IMR-90 (cell line): ENCODE results near the gene CARD18. TPM values are rescaled to one million over a fixed set of nuclear protein-coding genes. Genes with fewer than 3 reads are reported as not detected.
A peak's percentile ranks its signal among the peaks of the same experiment; 100 is the strongest.

Experiments
- ATAC-seq: fragments of 200-7000 bp; cut with Tn5 transposase; 2 replicates; pipeline ENCODE4 v1.9.1; 2020; ENCODE audit warnings: low read depth, mild to moderate bottlenecking, moderate library complexity
- BruUV-seq: library from RNA; stranded (reverse); fragments of 400-500 nt; replicated peaks from 2 replicates; lab custom pipeline; 2021; lab: Mats Ljungman, UMichigan
- CTCF ChIA-PET: fragments of 300-600 bp; formaldehyde crosslinking; extraction: SDS; loops from one replicate; lab custom pipeline; 2021; ENCODE audit warnings: antibody characterized with exemption; lab: Yijun Ruan, JAX
- POLR2A ChIA-PET: fragments of 300-600 bp; sonication (Branson Sonifier 250); formaldehyde crosslinking; loops from one replicate; lab custom pipeline; 2022; ENCODE audit warnings: antibody characterized with exemption; ENCODE audit not compliant: unreplicated experiment; lab: Charles Lee
- DNase-seq: peaks from one replicate; pipeline ENCODE4 v3.0.0; 2013
- H2AFZ ChIP-seq: replicated peaks from 2 replicates; pipeline ENCODE3; 2013; ENCODE audit warnings: low read length, mild to moderate bottlenecking; ENCODE audit not compliant: poor library complexity
- H2AK5ac ChIP-seq: 2 replicates; pipeline ENCODE4 v1.6.1; 2013; ENCODE audit warnings: low read depth, low read length, inconsistent platforms
- H2AK9ac ChIP-seq: replicated peaks from 2 replicates; pipeline ENCODE3; 2013; ENCODE audit warnings: mild to moderate bottlenecking, low read depth, low read length, moderate library complexity; ENCODE audit not compliant: poor library complexity
- H2BK120ac ChIP-seq: 2 replicates; pipeline ENCODE4 v1.6.1; 2013; ENCODE audit warnings: low read depth, low read length, inconsistent platforms
- H2BK15ac ChIP-seq: 3 replicates; pipeline ENCODE4 v1.6.1; 2013; ENCODE audit warnings: low read depth, low read length, inconsistent platforms
- H2BK20ac ChIP-seq: 2 replicates; pipeline ENCODE4 v1.6.1; 2013; ENCODE audit warnings: low read depth, mild to moderate bottlenecking, inconsistent platforms, low read length, moderate library complexity
- H2BK5ac ChIP-seq: 2 replicates; pipeline ENCODE4 v1.6.1; 2013; ENCODE audit warnings: mild to moderate bottlenecking, low read depth, low read length, inconsistent platforms; ENCODE audit not compliant: poor library complexity, severe bottlenecking
- H3K14ac ChIP-seq: replicated peaks from 2 replicates; pipeline ENCODE4 v1.6.1; 2013; ENCODE audit warnings: low read depth, low read length, inconsistent platforms
- H3K18ac ChIP-seq: 2 replicates; pipeline ENCODE4 v1.6.1; 2013; ENCODE audit warnings: low read depth, low read length, control low read depth
- H3K23ac ChIP-seq: 2 replicates; pipeline ENCODE4 v1.6.1; 2013; ENCODE audit warnings: low read depth, low read length, inconsistent platforms
- H3K27ac ChIP-seq: 2 replicates; pipeline ENCODE4 v1.5.1; 2013; ENCODE audit warnings: mild to moderate bottlenecking, control low read depth, low read length; ENCODE audit not compliant: insufficient read depth
- H3K27me3 ChIP-seq: 2 replicates; pipeline ENCODE4 v1.6.1; 2013; ENCODE audit warnings: low read length; ENCODE audit not compliant: control insufficient read depth, insufficient read depth
- H3K36me3 ChIP-seq: 2 replicates; pipeline ENCODE4 v1.6.1; 2013; ENCODE audit warnings: low read length, mixed read lengths; ENCODE audit not compliant: control insufficient read depth, insufficient read depth
- H3K4ac ChIP-seq: 2 replicates; pipeline ENCODE4 v1.6.1; 2013; ENCODE audit warnings: low read depth, low read length, inconsistent platforms
- H3K4me1 ChIP-seq: 2 replicates; pipeline ENCODE4 v1.6.1; 2013; ENCODE audit warnings: low read length, mixed read lengths; ENCODE audit not compliant: control insufficient read depth, insufficient read depth
- H3K4me2 ChIP-seq: 2 replicates; pipeline ENCODE4 v1.6.1; 2013; ENCODE audit warnings: low read depth, mild to moderate bottlenecking, control low read depth, low read length, moderate library complexity
- H3K4me3 ChIP-seq: 2 replicates; pipeline ENCODE4 v1.5.1; 2013; ENCODE audit warnings: low read depth, mild to moderate bottlenecking, control low read depth, low read length, moderate library complexity; ENCODE audit not compliant: insufficient read depth
- H3K56ac ChIP-seq: 2 replicates; pipeline ENCODE4 v1.6.1; 2013; ENCODE audit warnings: low read length, inconsistent platforms; ENCODE audit not compliant: insufficient read depth; ENCODE audit errors: extremely low read depth
- H3K79me1 ChIP-seq, 2 experiments: 2 replicates each; pipeline ENCODE4 v1.6.1; 2013; ENCODE audit warnings: low read length in 2 of 2, inconsistent platforms in 1 of 2, low read depth in 1 of 2
- H3K9ac ChIP-seq: 2 replicates; pipeline ENCODE4 v1.6.1; 2013; ENCODE audit warnings: low read depth, low read length, control low read depth
- H3K9me1 ChIP-seq: 2 replicates; pipeline ENCODE4 v1.6.1; 2013; ENCODE audit warnings: low read length, inconsistent platforms; ENCODE audit not compliant: insufficient read depth
- H3K9me3 ChIP-seq: 2 replicates; pipeline ENCODE4 v1.6.1; 2013; ENCODE audit warnings: low read length; ENCODE audit not compliant: control insufficient read depth, insufficient read depth
- H4K20me1 ChIP-seq: 2 replicates; pipeline ENCODE4 v1.6.1; 2013; ENCODE audit warnings: low read length, inconsistent platforms; ENCODE audit not compliant: insufficient read depth
- H4K5ac ChIP-seq: 2 replicates; pipeline ENCODE4 v1.6.1; 2013; ENCODE audit warnings: mild to moderate bottlenecking, low read depth, low read length, control low read depth
- H4K8ac ChIP-seq, 2 experiments: 2 replicates each; pipeline ENCODE4 v1.6.1; 2013; ENCODE audit warnings: low read depth in 2 of 2, low read length in 2 of 2, control low read depth in 1 of 2, inconsistent platforms in 1 of 2
- H4K91ac ChIP-seq: 2 replicates; pipeline ENCODE4 v1.6.1; 2013; ENCODE audit warnings: low read depth, low read length, inconsistent platforms; ENCODE audit not compliant: insufficient read depth
- BHLHE40 ChIP-seq: fragments of 150-350 bp; IDR thresholded peaks from 2 replicates; pipeline ENCODE4 v1.6.1; 2016; ENCODE audit warnings: mild to moderate bottlenecking, low read depth, low read length
- CEBPB ChIP-seq: IDR thresholded peaks from 2 replicates; pipeline ENCODE4 v1.6.1; 2012; ENCODE audit warnings: low read depth, low read length, improper control_type of control experiment
- MAFK ChIP-seq: IDR thresholded peaks from 2 replicates; pipeline ENCODE4 v1.6.1; 2012; ENCODE audit warnings: low read depth, low read length, improper control_type of control experiment
- MXI1 ChIP-seq: IDR thresholded peaks from 2 replicates; pipeline ENCODE4 v1.6.1; 2012; ENCODE audit warnings: low read depth, mild to moderate bottlenecking, low read length, moderate library complexity, borderline replicate concordance
- NFE2L2 ChIP-seq: fragments of 150-350 bp; IDR thresholded peaks from 2 replicates; pipeline ENCODE4 v1.6.1; 2016; ENCODE audit warnings: low read depth, mild to moderate bottlenecking, low read length
- POLR2A ChIP-seq: IDR thresholded peaks from 2 replicates; pipeline ENCODE4 v1.6.1; 2012; ENCODE audit warnings: mild to moderate bottlenecking, low read depth, low read length
- RAD21 ChIP-seq: IDR thresholded peaks from 2 replicates; pipeline ENCODE4 v1.6.1; 2012; ENCODE audit warnings: low read length, improper control_type of control experiment
- RCOR1 ChIP-seq: IDR thresholded peaks from 2 replicates; pipeline ENCODE4 v1.6.1; 2012; ENCODE audit warnings: mild to moderate bottlenecking, low read length, improper control_type of control experiment; ENCODE audit not compliant: insufficient replicate concordance
- RFX5 ChIP-seq: IDR thresholded peaks from 2 replicates; pipeline ENCODE4 v1.8.0; 2012; ENCODE audit warnings: low read depth, mild to moderate bottlenecking, low read length, moderate library complexity
- WGBS, 2 experiments: methylation state at CpG; one replicate each; pipeline versions ENCODE4 v1.1.5 to v1.1.7; 2013; ENCODE audit warnings: missing lambda C conversion rate in 2 of 2; ENCODE audit not compliant: insufficient read length in 1 of 2; ENCODE audit errors: extremely low coverage in 2 of 2; 5-methylcytosine and 5-hydroxymethylcytosine counted together
- dilution Hi-C: fragments of 300-500 bp; cut with HindIII; formaldehyde crosslinking; loops from one replicate; pipeline ENCODE4 v1.14.3; 2018; ENCODE audit warnings: low sequenced_read_pairs; ENCODE audit not compliant: unreplicated experiment
- in situ Hi-C: fragments of 300-500 bp; cut with MboI; formaldehyde crosslinking; loops from 3 replicates; pipeline ENCODE4 v1.14.3; 2019; ENCODE audit warnings: low sequenced_read_pairs, inconsistent platforms, mixed read lengths
- intact Hi-C: fragments of 100-400 bp; cut with micrococcal nuclease; formaldehyde crosslinking; loops from 2 replicates; pipeline ENCODE4 v1.10.0; 2022
- polyA plus RNA-seq, 3 experiments: library from polyadenylated mRNA; depleted of rRNA; stranded (reverse); fragments of >200 nt; gene quantifications; 2 replicates each; pipeline ENCODE4 v1.2.3, GENCODE V29; 2012; ENCODE audit warnings: low replicate concordance in 1 of 3
- total RNA-seq: library from RNA; depleted of rRNA; stranded (reverse); fragments of >200 nt; gene quantifications from 2 replicates; pipeline ENCODE4 v1.2.3, GENCODE V29; 2012
- TF ChIP-seq, protein P1 (sequence below): fragments of 150-350 bp; IDR thresholded peaks from 2 replicates; pipeline ENCODE4 v1.6.1; 2017; ENCODE audit warnings: mild to moderate bottlenecking, antibody characterized with exemption, low read length, low read depth
- TF ChIP-seq, protein P2 (sequence below): conservative IDR thresholded peaks from 2 replicates; pipeline ENCODE4 v1.5.1; 2012; ENCODE audit warnings: mild to moderate bottlenecking, low read depth, low read length, improper control_type of control experiment

CARD18 gene
- total and polyA plus RNA-seq, 2 of the 4 experiments (the other 2 are of a cell fraction) = not detected

DNA sequence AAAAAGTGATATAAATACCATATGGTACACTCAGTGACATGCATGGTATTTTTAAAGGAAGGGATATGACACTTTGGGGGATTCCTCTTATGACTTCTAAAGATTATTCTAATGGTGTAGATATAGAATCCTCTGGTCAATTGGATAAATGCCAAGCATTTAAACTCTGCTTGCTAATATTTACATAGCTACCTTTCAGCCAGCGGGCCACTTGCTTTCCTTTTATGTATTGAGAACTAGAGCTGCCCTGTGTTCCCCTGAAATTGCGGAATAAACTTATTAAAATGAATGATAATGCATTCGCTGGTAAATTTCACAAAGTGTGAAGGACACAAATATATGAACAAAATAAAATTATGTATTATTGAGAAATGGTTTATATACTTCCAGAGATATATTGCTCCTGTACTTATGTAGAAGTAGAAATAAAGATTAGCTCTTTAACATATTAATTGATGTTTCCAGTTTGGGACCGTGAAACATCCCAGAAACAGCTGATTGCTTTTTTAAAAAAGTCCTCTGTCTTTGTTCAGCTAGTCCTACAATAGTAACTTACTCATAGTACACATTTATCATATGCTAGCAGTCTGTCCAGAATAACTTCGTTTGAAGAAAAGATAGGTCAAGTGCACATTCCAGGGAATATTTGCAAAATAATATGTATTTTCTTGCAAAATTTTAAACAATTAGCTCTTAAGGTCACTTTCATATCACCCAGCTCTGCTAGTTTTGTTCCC lies 40.1 kb upstream of the CARD18 start:
- Histone ChIP-seq H3K9ac (no peak overlapping the region), H3K4me3 (no peak overlapping the region), H2BK5ac (no peak overlapping the region), H3K9me3 (no peaks in the 10 kb centered on the region), H2BK20ac (no peak overlapping the region), H2AK5ac (no peak overlapping the region), H4K5ac (no peak overlapping the region), H4K91ac (no peak overlapping the region), H3K27me3 (no peaks in the 10 kb centered on the region), H3K14ac (no peak overlapping the region), H3K23ac (no peak overlapping the region), H3K4me1 (peaks cover 5% of the 10 kb centered on the region), H3K18ac (no peak overlapping the region), H3K36me3 (no peaks in the 10 kb centered on the region), H2BK15ac (no peak overlapping the region), H3K4ac (no peak overlapping the region), H3K27ac (no peak overlapping the region), H4K20me1 (no peaks in the 10 kb centered on the region), H3K79me1 (no peaks in the 10 kb centered on the region), H3K56ac (no peak overlapping the region), H2AFZ (no peak overlapping the region), H2BK120ac (0 out of 2 replicates have a peak overlapping the region, but pooled peaks have one; percentile 32), H3K9me1 (peaks cover 4% of the 10 kb centered on the region; the same call in 1 of the 2 replicates), H3K4me2 (no peak overlapping the region), H2AK9ac (no peak overlapping the region), H4K8ac (no peak overlapping the region)
- dilution Hi-C loops = no loop called here
- DNase-seq (no peak), ATAC-seq (no peak)
- POLR2A ChIA-PET = no interaction called here
- intact Hi-C loops = loop anchor here (5.0 kb wide), 1 partner anchor 132 kb away; the partner anchor contains the start of gene CARD16
- CTCF ChIA-PET = no interaction called here
- TF ChIP-seq NFE2L2 (no peak), POLR2A (no peak), MXI1 (no peak), BHLHE40 (no peak), CEBPB (no peak), RCOR1 (no peak), MAFK (no peak), RFX5 (no peak), RAD21 (no peak)
- TF ChIP-seq, protein P1, sequence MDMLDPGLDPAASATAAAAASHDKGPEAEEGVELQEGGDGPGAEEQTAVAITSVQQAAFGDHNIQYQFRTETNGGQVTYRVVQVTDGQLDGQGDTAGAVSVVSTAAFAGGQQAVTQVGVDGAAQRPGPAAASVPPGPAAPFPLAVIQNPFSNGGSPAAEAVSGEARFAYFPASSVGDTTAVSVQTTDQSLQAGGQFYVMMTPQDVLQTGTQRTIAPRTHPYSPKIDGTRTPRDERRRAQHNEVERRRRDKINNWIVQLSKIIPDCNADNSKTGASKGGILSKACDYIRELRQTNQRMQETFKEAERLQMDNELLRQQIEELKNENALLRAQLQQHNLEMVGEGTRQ = no peak
- TF ChIP-seq, protein P2, sequence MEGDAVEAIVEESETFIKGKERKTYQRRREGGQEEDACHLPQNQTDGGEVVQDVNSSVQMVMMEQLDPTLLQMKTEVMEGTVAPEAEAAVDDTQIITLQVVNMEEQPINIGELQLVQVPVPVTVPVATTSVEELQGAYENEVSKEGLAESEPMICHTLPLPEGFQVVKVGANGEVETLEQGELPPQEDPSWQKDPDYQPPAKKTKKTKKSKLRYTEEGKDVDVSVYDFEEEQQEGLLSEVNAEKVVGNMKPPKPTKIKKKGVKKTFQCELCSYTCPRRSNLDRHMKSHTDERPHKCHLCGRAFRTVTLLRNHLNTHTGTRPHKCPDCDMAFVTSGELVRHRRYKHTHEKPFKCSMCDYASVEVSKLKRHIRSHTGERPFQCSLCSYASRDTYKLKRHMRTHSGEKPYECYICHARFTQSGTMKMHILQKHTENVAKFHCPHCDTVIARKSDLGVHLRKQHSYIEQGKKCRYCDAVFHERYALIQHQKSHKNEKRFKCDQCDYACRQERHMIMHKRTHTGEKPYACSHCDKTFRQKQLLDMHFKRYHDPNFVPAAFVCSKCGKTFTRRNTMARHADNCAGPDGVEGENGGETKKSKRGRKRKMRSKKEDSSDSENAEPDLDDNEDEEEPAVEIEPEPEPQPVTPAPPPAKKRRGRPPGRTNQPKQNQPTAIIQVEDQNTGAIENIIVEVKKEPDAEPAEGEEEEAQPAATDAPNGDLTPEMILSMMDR = no peak
- in situ Hi-C loops = no loop called here
- BruUV-seq = no TSS peak
- WGBS, 2 experiments = no CpG with 5 or more reads among the region's 5 CpGs
